HG02973 (cell line): Measurements from ENCODE around the gene CDK2AP2.
"Not testable (repeated sequence)": the region's sequence is repeated elsewhere in the genome, so short reads cannot be mapped to it uniquely, and the experiment has no call there.

ENCODE experiments used
- ATAC-seq: cut with Tn5 transposase; IDR thresholded peaks from one replicate; pipeline ENCODE4 v1.9.1; 2021; ENCODE audit warnings: moderate library complexity; ENCODE audit not compliant: unreplicated experiment

CDK2AP2 gene

GRCh38 chr11:67468056-67468455 lies 39.9 kb downstream of the CDK2AP2 start:
- no peak for ATAC-seq

DNA sequence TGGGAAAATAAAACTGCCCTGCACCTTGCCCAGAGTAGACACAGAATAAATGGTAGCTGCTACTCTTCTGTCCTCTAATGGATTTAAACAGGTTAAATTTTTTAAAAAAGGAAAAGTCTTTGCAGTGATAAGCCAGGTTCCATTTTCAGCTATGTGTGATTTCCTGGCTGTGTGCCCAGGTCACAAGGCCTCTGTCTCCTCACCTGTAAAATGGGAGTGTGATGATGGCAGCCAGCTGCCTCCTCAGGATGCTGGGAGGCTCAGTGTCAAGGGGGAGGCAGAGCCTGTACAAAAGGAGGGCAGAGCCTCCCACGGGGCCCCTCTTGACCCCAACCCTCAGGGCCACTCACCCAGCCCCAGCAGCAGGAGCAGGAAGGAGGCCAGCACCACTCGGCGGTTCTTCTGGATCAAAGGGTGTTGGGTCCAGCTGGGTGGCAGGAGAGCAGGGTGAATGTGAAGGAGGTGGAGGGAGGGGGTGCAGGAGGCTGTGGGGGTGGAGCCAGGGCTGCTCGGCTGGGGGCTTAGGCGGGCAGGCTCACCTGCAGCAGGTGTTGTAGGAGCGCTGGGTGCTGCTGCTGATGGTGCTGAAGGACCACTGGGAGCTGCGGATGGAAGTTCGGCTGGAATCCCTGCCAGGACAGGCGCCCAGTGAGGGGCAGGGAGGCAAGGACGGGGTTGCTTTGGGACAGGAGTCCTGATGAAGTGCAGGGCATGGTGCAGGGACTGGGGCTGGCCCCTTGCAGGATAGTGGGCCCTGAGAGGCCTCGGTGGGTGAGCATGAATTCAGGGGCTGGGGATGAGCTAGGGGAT lies 40.8 kb downstream of the CDK2AP2 start:
- no peak for ATAC-seq

GRCh38 chr11:67466367-67466766 lies 41.6 kb downstream of the CDK2AP2 start:
- ATAC-seq = no peak

GRCh38 chr11:67465530-67465929 lies 42.4 kb downstream of the CDK2AP2 start:
- not testable (repeated sequence) for ATAC-seq

DNA sequence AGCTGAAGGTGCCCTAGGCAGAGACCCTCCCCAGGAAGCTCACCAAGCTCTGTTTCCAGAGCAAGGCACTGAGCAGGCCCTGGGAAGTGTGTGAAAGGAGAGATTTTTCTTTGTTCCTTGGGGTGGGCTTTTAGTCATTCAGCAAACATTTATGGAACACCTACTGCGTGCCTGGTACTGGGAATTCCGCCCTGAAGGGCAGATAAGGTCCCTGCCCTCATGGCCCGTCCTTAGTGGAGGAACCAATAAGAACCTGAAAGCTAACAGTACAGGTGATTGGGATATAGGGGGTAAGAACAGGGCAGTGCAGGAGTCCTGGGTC lies 42.8 kb downstream of the CDK2AP2 start:
- ATAC-seq = no peak

DNA sequence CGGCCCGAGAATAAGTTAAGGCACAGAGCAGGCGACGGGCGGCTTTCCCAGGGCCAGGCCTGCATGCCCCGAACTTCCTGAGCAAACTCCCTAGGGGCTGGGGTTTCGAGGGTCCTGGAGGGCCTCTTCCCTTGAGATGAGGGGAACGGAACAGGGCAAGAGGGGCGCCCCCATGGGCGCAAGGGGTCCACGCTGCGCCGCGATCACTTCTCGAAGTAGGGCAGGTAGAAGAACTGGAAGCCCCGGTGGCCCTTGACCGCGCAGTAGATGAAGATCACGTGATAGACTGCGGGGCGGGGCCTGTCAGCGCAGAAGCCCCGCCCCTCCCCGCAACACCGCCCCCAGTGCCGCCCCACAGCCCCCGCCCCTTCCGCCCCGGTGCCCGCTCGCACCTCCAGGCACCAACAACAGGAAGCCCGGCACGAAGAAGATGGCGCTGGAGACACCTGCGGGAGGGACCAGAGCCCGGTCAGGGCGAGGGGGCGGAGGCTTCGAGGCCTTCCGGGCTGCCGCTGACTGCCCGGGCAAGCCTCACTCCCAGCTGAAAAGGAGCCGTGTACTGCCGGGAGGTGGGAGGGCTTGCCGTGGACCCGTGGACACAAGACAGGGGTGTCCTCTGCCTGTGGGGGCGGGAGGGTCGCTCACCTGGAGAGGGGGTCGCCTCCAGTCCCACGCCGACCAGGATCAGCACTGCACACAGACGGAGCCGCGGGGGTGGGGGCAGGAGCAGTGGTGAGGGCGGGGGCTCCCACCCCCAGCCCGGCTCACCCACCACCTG lies 43.4 kb downstream of the CDK2AP2 start:
- ATAC-seq = peak; percentile 40

- ATAC-seq = no peak
Observed at GRCh38 chr11:67463680-67464410, 44.1 kb downstream of the CDK2AP2 start.

DNA sequence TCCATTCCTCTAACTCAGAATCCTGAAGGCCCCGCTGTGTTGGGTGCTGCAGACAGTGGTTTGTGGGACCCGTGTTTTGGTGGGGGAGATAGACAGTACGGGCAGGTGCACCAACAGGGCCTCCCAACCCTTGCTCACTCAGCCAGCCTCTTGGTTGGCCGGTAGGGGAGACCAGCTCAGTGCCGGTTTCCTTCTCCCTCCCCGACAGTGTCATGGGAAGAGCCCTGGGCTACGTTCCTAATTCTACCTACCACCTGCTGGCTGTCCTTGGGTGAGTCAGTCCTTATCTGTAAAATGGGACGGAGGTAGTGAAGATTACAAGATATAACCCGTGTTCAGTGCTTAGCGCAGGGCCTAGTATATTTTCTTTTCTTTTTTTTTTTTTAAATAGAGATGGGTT lies 44.8 kb downstream of the CDK2AP2 start:
- ATAC-seq = no peak

GRCh38 chr11:67458266-67458665 lies 49.7 kb downstream of the CDK2AP2 start:
- no peak for ATAC-seq

DNA sequence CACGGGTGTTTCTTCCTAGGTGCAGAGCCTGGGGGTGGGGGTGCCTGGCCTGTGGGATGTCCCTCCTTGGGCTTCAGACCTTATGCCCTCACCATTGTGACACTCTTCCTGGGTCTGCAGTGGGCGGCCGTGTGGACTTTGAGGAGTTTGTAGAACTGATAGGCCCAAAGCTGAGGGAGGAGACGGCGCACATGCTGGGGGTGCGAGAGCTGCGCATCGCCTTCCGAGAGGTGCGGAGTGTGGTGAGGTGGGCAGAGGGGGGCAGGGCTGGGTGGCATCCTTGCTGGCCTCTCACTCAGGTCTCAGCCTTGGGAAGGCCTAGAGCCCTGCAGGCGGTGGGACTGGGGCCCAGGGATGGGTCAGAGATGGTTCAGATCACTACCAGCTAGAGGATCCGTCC lies 50.5 kb downstream of the CDK2AP2 start:
- ATAC-seq = no peak
